ENCODE results near the gene RFC4.
"Not testable (repeated sequence)": the region's sequence is repeated elsewhere in the genome, so short reads cannot be mapped to it uniquely, and the experiment has no call there.

Gene RFC4

GRCh38 chr3:186824430-186825139 lies 18.3 kb upstream of the RFC4 start:
- no peak for DNase-seq

- DNase-seq: peak; percentile 48
Observed at GRCh38 chr3:186823386-186823785, 17.1 kb upstream of the RFC4 start.

DNA sequence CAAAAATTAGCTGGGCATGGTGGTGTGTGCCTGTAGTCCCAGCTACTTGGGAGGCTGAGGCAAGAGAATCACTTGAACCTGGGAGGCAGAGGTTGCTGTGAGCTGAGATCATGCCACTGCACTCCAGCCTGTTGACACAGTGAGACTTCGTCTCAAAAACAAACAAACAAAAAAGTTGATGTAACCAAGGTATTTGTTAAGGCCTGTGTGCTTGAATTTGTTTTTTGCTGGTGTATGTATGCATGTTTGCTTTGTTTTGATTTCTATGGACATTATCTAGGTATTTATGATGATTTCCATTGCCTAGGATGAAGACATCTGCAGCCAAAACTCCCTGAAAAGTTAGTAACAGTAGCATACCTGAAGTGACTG lies 16.1 kb upstream of the RFC4 start:
- not testable (repeated sequence) for DNase-seq

GRCh38 chr3:186821429-186822387 lies 15.4 kb upstream of the RFC4 start:
- peak; percentile 81 for DNase-seq

DNA sequence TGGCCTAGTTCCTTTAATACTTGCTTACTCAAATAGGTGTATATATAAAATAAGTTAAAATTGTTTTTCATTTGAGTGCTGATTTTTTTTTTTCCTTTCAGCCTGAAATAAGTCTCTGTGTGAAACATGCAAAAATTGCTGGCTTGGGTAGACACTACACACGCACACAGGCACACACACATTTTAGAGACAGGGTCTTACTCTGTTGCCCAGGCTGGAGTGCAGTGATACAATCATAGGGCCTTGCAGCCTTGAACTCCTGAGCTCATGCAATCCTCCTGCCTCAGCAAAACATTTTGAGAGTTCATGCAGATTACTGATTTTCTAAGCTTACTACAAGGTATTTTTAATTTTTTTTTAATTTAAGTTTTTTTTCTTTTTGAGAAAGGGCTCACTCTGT lies 12.7 kb upstream of the RFC4 start:
- DNase-seq: no peak

- no peak for DNase-seq
Observed at GRCh38 chr3:186818516-186818915, 12.2 kb upstream of the RFC4 start.

GRCh38 chr3:186815435-186815834 lies 9.2 kb upstream of the RFC4 start:
- peak; percentile 73 for DNase-seq

DNA sequence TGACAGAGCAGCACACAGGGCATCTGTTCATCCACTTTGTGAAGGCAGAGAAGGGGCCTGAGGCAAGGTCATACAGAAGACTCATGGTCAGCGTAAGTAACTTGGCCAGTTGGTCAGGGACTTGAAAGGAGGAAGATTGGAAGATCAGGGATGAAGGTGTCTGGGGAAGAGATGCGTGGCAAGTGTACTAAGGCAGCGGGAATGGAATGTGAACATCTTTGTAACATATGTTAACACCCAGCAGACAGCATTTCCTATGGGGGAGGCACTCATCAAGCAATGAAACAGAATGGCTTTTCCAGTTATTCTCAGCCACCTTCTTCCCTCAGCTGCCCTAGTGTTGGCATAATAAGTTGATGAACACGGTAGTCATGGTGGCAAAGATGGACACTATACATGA lies 7.8 kb upstream of the RFC4 start:
- no peak for DNase-seq

DNA sequence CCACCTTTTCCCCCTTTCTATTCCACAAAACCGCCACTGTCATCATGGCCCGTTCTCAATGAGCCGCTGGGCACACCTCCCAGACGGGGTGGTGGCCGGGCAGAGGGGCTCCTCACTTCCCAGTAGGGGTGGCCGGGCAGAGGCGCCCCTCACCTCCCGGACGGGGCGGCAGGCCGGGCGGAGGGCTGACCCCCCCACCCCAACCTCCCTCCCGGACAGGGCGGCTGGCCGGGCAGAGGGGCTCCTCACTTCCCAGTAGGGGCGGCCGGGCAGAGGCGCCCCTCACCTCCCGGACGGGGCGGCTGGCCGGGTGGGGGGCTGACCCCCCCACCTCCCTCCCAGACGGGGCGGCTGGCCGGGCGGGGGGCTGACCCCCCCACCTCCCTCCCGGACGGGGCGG lies 5.0 kb upstream of the RFC4 start:
- DNase-seq: not testable (repeated sequence)

GRCh38 chr3:186810336-186810996 lies 4.2 kb upstream of the RFC4 start:
- DNase-seq: no peak

GRCh38 chr3:186807231-186807630 lies 949 bp upstream of the RFC4 start:
- DNase-seq: no peak

DNA sequence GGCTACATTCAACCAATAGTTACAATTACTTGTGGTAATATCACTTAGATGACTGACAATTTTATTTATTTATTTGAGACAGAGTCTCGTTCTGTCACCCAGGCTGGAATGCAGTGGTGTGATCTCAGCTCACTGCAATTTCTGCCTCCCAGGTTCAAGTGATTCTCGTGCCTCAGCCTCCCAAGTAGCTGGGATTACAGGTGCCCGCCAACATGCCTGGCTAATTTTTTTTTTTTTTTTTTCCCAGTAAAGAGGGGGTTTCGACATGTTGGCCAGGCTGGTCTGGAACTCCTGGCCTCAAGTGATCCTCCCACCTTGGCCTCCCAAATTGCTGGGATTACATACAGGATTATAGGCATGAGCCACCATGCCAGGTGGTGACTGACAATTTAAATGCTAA lies 2.8 kb downstream of the RFC4 start:
- DNase-seq: not testable (repeated sequence)

DNA sequence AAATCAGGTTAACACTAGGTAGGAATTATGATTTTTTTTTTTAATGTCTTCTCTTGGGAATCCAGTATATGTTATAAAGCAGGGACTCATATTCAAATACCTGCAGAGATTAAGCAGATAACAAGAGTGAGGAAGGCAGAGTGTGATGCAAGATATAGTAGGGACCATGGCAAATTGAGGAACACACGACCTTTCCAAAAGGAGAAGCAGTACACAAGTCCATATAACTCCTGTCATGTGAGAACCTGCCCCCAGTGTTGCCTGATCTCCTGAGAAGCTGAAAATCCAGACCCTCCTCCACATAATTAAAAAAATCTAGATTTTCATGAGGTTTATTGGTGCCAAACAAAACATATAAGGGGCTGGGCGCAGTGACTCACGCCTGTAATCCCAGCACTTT lies 3.6 kb downstream of the RFC4 start:
- DNase-seq: no peak

- DNase-seq: no peak
Observed at GRCh38 chr3:186800285-186800684, 6.0 kb downstream of the RFC4 start.

- DNase-seq: no peak
Observed at GRCh38 chr3:186798239-186798874, 7.9 kb downstream of the RFC4 start.

DNA sequence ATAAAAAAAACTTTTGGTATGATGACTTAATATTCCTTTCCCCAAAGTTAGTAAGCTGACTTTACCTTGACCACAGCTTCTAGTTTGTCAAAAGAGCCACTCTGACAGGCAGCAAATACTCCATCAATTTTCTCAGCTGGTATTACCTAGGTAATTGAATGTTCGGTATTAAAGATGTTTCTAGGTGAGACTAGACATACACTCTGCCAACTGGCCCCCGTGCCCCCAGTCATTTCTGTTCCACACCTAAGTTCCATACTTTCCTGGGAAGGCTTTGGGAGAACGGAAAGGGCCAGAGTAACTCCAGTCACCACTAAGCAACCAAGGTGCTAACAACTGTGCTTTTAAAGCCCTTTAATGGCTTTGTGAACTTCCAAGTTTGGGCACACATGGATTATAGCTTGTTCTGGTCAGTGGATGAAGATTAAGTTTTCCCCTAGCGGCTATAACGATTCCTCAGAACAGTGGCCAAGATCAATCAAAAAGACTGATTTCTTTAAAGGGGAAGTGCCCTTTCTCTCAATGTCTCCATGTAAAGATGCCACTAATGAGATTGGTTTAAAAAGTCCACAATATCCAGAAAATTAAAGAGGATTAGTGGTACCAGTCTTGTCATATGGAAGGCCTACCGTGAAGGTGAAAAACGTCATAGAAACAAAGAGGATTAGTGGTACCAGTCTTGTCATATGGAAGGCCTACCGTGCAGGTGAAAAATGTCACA lies 15.9 kb downstream of the RFC4 start:
- peak; percentile 68 for DNase-seq

- DNase-seq: no peak
Observed at GRCh38 chr3:186789554-186790260, 16.6 kb downstream of the RFC4 start.

GRCh38 chr3:186788482-186789370 lies 17.6 kb downstream of the RFC4 start:
- no peak for DNase-seq

- no peak for DNase-seq
Observed at GRCh38 chr3:186787642-186788481, 18.4 kb downstream of the RFC4 start.

DNA sequence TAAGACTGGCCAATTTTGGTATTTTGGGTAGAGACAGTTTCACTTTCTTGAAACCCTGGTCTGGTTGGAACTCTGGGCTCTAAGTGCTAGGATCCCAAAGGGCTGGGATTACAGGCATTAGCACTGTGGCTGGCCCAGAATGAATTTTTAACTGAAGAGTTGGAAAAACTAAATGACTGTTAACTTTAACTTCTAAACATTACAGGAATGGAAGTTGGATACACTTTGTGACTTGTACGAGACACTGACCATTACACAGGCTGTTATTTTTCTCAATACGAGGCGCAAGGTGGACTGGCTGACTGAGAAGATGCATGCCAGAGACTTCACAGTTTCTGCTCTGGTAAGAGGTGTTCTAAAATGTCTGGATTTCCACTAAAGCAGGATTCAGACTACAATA lies 19.4 kb downstream of the RFC4 start:
- DNase-seq: no peak
